Measurements from ENCODE around the gene COL9A2.
"Not testable (repeated sequence)": the region's sequence is repeated elsewhere in the genome, so short reads cannot be mapped to it uniquely, and the experiment has no call there.

COL9A2 gene

GRCh38 chr1:40316595-40317393, at the start of gene COL9A2:
COL9A2 (minus strand) TSS chr1:40317286; CDS start chr1:40317197, 89 bp downstream.
- DNase-seq (ENCODE audit: low read depth, low spot score), result no peak

- DNase-seq (ENCODE audit: low read depth, low spot score), result no peak
Observed at GRCh38 chr1:40363721-40364120, 46.6 kb upstream of the COL9A2 start.

GRCh38 chr1:40362699-40363098, 45.6 kb upstream of the COL9A2 start:
- DNase-seq (ENCODE audit: low read depth, low spot score), result no peak

DNA sequence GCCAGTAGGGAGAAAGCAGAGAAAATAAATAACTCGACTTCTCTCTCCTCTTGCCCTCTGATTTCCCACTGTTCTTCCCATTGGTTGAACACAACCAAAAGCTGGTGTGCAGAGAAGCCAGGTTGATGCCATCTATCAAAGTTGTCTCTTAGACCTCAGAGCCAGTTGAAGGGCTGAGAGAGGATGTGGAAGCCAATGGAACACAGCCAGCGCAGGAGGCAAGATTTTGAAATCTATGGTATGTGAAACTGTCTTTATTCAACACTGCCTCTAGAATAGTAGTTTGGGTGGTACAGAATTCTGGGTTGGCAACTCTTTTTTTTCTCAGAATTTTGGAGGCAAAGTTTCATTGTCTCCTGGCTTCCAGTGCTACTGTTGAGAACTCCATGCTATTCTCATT, 45.1 kb upstream of the COL9A2 start:
- no peak for DNase-seq (ENCODE audit: low read depth, low spot score)

DNA sequence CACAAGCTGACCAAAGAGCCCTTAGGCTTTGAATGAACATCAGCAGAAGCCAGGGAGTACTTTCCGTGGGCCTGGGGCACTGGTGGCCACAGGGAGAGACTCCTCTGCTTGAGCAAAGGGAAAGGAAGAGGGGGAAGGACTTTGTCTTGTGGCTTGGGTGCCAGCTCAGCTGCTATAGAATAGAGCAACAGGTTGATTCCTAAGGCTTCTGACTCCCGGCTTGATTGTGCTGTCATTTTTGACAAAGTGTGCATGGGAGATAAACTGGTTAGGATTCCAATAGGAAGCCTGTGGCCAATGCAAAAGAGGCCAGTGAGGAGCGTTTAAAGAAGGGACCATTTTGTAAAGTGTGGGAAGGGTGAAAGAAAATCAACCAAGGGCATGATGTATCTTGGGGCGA, 44.6 kb upstream of the COL9A2 start:
- no peak for DNase-seq (ENCODE audit: low read depth, low spot score)

DNA sequence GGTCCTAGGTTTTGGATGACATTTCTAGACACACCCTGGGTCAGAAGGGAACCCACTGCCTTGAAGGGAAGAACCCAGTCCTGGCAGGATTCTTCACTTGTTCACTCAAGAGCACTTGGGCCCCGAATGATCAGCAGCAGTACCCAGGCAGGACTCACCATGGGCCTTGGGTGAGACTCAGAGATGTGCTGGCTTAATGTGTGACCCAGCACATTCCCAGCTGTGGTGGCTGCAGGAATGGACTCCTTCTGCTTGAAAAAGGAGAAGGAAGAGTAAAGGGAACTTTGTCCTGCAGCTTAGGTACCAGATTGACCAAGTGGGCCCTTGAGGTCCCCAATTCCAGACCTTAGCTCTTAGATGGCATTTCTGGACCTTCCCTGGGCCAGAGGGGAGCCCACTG, 44.1 kb upstream of the COL9A2 start:
- no peak for DNase-seq (ENCODE audit: low read depth, low spot score)

GRCh38 chr1:40360631-40361030, 43.5 kb upstream of the COL9A2 start:
- no peak for DNase-seq (ENCODE audit: low read depth, low spot score)

DNA sequence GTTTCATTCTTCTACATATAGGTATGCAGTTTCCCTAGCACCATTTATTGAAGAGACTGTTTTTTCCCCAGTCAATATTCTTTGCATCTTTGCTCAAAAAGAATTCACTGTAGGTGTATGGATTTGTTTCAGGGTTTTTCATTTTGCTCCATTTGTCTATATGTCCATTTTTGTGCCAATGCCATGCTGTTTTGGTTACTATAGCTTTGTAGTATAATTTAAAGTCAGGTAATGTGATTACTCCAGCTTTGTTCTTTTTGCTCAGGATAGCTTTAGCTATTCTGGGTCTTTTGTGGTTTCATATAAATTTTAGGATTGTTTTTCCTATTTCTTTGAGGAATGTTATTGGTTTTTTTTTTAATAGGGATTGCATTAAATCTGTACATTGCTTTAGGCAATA, 40.5 kb upstream of the COL9A2 start:
- no peak for DNase-seq (ENCODE audit: low read depth, low spot score)

- no peak for DNase-seq (ENCODE audit: low read depth, low spot score)
Observed at GRCh38 chr1:40353082-40353481, 36.0 kb upstream of the COL9A2 start.

DNA sequence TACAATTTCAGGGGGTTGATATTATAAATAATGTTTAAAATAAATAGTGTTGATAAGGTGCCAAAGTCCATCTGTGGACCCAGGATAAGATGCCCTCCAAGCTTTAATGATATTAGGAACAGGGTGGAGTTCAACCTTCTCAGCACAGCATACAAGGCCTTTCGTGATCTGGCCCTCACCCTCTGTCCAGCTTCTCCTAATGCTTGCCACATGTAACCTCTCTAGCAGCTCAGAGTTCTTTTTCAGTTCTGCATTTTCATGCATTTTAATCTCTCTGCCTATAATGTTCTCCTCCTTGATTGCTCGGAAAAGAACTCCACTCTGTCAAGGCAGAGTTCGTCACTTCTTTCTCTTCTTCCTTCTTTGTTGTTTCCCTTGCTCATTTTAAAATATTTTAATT, 35.0 kb upstream of the COL9A2 start:
- no peak for DNase-seq (ENCODE audit: low read depth, low spot score)

GRCh38 chr1:40351124-40351523, 34.0 kb upstream of the COL9A2 start:
- DNase-seq (ENCODE audit: low read depth, low spot score), result no peak

DNA sequence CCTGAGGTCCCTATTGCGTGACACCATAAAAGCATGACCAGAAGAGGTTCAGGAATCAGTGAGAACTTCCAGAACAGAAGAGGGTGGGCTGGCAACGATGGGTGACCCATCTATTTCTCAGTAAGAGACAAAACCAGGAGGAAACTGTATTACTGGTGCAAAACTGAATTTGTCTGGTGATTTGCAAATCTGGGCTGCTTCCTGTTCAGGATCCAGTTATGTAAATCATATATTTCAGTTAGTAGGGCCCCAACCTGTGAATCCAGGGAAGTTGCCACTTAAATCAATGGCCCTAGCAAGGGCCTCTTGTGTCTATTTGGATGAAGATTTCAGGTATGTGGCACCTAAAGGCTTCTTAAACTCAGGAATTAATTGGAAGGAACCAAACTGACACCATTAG, 33.3 kb upstream of the COL9A2 start:
- DNase-seq (ENCODE audit: low read depth, low spot score), result no peak

DNA sequence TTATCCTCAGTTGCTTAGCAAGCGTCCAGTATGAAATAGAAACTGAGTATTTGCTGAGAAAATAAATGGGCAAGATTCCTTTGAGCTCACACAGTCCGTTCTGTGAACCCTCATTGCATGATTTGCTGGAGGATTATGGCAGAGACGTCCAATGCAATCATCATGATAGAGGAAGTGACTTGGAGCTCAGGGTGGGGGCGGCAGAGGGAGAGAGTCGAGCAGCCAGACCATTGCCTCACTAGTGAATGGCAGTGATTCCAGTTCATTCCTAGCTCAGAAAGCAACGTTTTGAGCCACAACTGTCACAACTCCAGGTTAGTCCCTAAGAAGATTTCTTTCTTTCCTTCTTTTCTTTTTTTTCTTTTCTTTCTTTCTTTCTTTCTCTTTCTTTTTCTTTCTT, 27.5 kb upstream of the COL9A2 start:
- no peak for DNase-seq (ENCODE audit: low read depth, low spot score)

- DNase-seq (ENCODE audit: low read depth, low spot score), result not testable (repeated sequence)
Observed at GRCh38 chr1:40342381-40342717, 25.3 kb upstream of the COL9A2 start.

- DNase-seq (ENCODE audit: low read depth, low spot score), result no peak
Observed at GRCh38 chr1:40341491-40342380, 24.6 kb upstream of the COL9A2 start.

GRCh38 chr1:40339420-40340323, 22.6 kb upstream of the COL9A2 start:
- DNase-seq (ENCODE audit: low read depth, low spot score), result no peak

- peak; percentile 79 for DNase-seq (ENCODE audit: low read depth, low spot score)
Observed at GRCh38 chr1:40338745-40339419, 21.8 kb upstream of the COL9A2 start.

DNA sequence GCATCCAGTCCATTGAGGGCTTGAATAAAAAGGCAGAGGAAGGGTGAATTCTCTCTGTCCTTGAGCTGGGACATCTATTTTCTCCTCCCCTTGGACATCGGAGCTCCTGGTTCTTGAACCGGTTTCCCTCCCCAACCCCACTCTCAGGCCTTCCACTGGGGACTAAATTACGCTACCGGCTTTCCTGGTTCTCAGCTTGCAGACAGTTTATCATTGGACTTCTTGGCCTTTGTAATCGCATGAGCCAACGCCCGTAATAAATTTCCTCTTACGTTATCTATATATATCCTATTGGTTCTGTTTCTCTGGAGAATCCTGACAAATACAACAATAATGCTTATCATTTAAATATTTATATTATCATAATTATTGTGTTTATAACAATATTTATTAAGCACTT, 20.4 kb upstream of the COL9A2 start:
- no peak for DNase-seq (ENCODE audit: low read depth, low spot score)

- no peak for DNase-seq (ENCODE audit: low read depth, low spot score)
Observed at GRCh38 chr1:40332695-40333094, 15.6 kb upstream of the COL9A2 start.

DNA sequence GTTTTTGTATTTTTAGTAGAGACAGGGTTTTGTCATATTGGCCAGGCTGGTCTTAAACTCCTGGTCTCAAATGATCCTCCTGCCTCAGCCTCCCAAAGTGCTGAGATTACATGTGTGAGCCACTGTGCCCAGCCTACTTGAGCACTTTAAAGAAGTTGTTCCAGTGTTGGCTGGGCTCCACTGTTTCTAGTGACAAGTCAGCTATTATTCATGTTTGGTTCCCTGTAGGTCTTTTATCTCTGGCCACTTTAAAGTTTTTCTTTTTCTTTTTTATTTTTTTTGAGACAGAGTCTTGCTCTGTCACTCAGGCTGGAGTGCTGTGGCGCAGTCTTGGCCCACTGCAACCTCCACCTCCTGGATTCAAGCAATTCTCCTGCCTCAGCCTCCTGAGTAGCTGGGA, 14.3 kb upstream of the COL9A2 start:
- not testable (repeated sequence) for DNase-seq (ENCODE audit: low read depth, low spot score)

GRCh38 chr1:40318970-40319621, 2.0 kb upstream of the COL9A2 start:
- DNase-seq (ENCODE audit: low read depth, low spot score), result no peak
